CD14-positive monocyte (primary cell): Measurements from ENCODE around the gene ARL16. TPM values are rescaled to one million over a fixed set of nuclear protein-coding genes. Genes with fewer than 3 reads are reported as not detected.

Experiments used
- DNase-seq, 3 donors: peaks; one replicate each; pipeline ENCODE4 v3.0.0-alpha.2; 2011 to 2022
- H2AFZ ChIP-seq: 2 replicates; pipeline ENCODE4 v1.6.0; 2012; ENCODE audit warnings: mild to moderate bottlenecking, low read depth, low read length, inconsistent platforms; ENCODE audit not compliant: insufficient read depth, poor library complexity, severe bottlenecking
- H3K27ac ChIP-seq, 2 donors: 1 replicate in 1 of 2; 2 replicates in 1 of 2; pipeline ENCODE4 v1.5.1; 2012 to 2013; ENCODE audit warnings: low read length in 2 of 2, control low read depth in 1 of 2, inconsistent platforms in 1 of 2, low read depth in 1 of 2, mild to moderate bottlenecking in 1 of 2
- H3K27me3 ChIP-seq, 2 donors: one replicate each; pipeline versions ENCODE4 v1.6.0 to v1.6.1; 2011 to 2013; ENCODE audit warnings: low read length in 2 of 2; ENCODE audit not compliant: control insufficient read depth in 2 of 2, insufficient read depth in 2 of 2
- H3K36me3 ChIP-seq, 2 donors: replicated peaks in 1 of 2; 1 replicate in 1 of 2; 2 replicates in 1 of 2; pipeline versions ENCODE4 v1.5.1 to v1.6.1; 2012 to 2013; ENCODE audit warnings: low read length in 2 of 2, control low read depth in 1 of 2, inconsistent platforms in 1 of 2, mild to moderate bottlenecking in 1 of 2; ENCODE audit not compliant: insufficient read depth in 2 of 2, control insufficient read depth in 1 of 2
- H3K4me1 ChIP-seq, 2 donors: 1 replicate in 1 of 2; 2 replicates in 1 of 2; pipeline versions ENCODE4 v1.5.1 to v1.6.1; 2012 to 2013; ENCODE audit warnings: low read length in 2 of 2, control low read depth in 1 of 2, inconsistent platforms in 1 of 2, mild to moderate bottlenecking in 1 of 2, moderate library complexity in 1 of 2; ENCODE audit not compliant: insufficient read depth in 2 of 2, control insufficient read depth in 1 of 2
- H3K4me2 ChIP-seq: replicated peaks from 2 replicates; pipeline ENCODE3; 2012; ENCODE audit warnings: low read length, moderate library complexity, mild to moderate bottlenecking; ENCODE audit not compliant: poor library complexity, severe bottlenecking; ENCODE audit errors: extremely low read depth
- H3K4me3 ChIP-seq, 3 experiments: fragments of 200-600 bp in 1 of 3; sonication (generic) in 1 of 3; replicated peaks in 1 of 3; 1 replicate in 2 of 3; 2 replicates in 1 of 3; pipeline ENCODE4 v1.5.1; 2011 to 2013; ENCODE audit warnings: low read length in 3 of 3, mild to moderate bottlenecking in 3 of 3, control low read depth in 2 of 3, low read depth in 2 of 3, inconsistent platforms in 1 of 3, moderate library complexity in 1 of 3
- H3K79me2 ChIP-seq: 2 replicates; pipeline ENCODE4 v1.6.0; 2012; ENCODE audit warnings: mild to moderate bottlenecking, control low read depth, inconsistent platforms, low read length, moderate library complexity; ENCODE audit not compliant: insufficient read depth
- H3K9ac ChIP-seq: 2 replicates; pipeline ENCODE4 v1.6.0; 2017; ENCODE audit warnings: low read length, mild to moderate bottlenecking; ENCODE audit not compliant: insufficient read depth, poor library complexity, severe bottlenecking
- H3K9me3 ChIP-seq, 2 donors: replicated peaks in 1 of 2; 1 replicate in 1 of 2; 2 replicates in 1 of 2; pipeline versions ENCODE4 v1.5.1 to v1.6.1; 2012 to 2013; ENCODE audit warnings: low read length in 2 of 2, control low read depth in 1 of 2; ENCODE audit not compliant: control insufficient read depth in 1 of 2, insufficient read depth in 1 of 2
- H4K20me1 ChIP-seq: 2 replicates; pipeline ENCODE4 v1.6.0; 2012; ENCODE audit warnings: mild to moderate bottlenecking, low read length, control low read depth, moderate library complexity; ENCODE audit not compliant: insufficient read depth
- H3K27ac Mint-ChIP-seq, 7 donors: one replicate each; pipeline ENCODE4 v1.8.0; 2020; ENCODE audit warnings: mild to moderate bottlenecking in 7 of 7, mixed read lengths in 7 of 7, moderate library complexity in 6 of 7, inconsistent platforms in 2 of 7
- H3K27me3 Mint-ChIP-seq, 3 donors: one replicate each; pipeline ENCODE4 v1.8.0; 2021 to 2022; ENCODE audit warnings: low read depth in 3 of 3, mild to moderate bottlenecking in 3 of 3, mixed read lengths in 3 of 3, moderate library complexity in 3 of 3, inconsistent platforms in 1 of 3
- H3K36me3 Mint-ChIP-seq, 2 donors: one replicate each; pipeline ENCODE4 v1.8.0; 2020; ENCODE audit warnings: mixed read lengths in 2 of 2, inconsistent platforms in 1 of 2, mild to moderate bottlenecking in 1 of 2
- H3K4me1 Mint-ChIP-seq: one replicate; pipeline ENCODE4 v1.8.0; 2020; ENCODE audit warnings: mild to moderate bottlenecking, mixed read lengths
- H3K4me3 Mint-ChIP-seq, 2 donors: one replicate each; pipeline ENCODE4 v1.8.0; 2020; ENCODE audit warnings: mild to moderate bottlenecking in 2 of 2, mixed read lengths in 2 of 2, moderate library complexity in 1 of 2
- H3K9me3 Mint-ChIP-seq, 7 donors: one replicate each; pipeline ENCODE4 v1.8.0; 2020 to 2022; ENCODE audit warnings: mixed read lengths in 7 of 7, mild to moderate bottlenecking in 6 of 7, moderate library complexity in 6 of 7, inconsistent platforms in 2 of 7
- WGBS: methylation state at CpG from one replicate; pipeline ENCODE4 v1.1.5; 2013; ENCODE audit warnings: missing lambda C conversion rate; ENCODE audit not compliant: insufficient coverage; 5-methylcytosine and 5-hydroxymethylcytosine counted together
- intact Hi-C, 2 donors: fragments of 100-400 bp; cut with micrococcal nuclease; formaldehyde crosslinking; loops; one replicate each; pipeline versions ENCODE4 v1.15.0 to v1.15.1; 2023
- polyA plus RNA-seq, 3 donors: library from polyadenylated mRNA; depleted of rRNA in 1 of 3; unstranded in 2 of 3; stranded (reverse) in 1 of 3; fragments of 300-500 nt in 2 of 3; fragments of >200 nt in 1 of 3; fragmentation: Illumina TruSeq in 2 of 3; gene quantifications; 1 replicate in 2 of 3; 2 replicates in 1 of 3; pipeline ENCODE4 v1.2.3, GENCODE V29; 2012 to 2021
- TF ChIP-seq, protein P1 (sequence below): fragments of 200-600 bp; IDR thresholded peaks from one replicate; pipeline ENCODE4 v1.8.0; 2022; ENCODE audit warnings: antibody characterized with exemption, mild to moderate bottlenecking

The ARL16 gene
- polyA plus RNA-seq, 3 donors, result 17.6 to 43.0 (median 28.7) TPM

DNA sequence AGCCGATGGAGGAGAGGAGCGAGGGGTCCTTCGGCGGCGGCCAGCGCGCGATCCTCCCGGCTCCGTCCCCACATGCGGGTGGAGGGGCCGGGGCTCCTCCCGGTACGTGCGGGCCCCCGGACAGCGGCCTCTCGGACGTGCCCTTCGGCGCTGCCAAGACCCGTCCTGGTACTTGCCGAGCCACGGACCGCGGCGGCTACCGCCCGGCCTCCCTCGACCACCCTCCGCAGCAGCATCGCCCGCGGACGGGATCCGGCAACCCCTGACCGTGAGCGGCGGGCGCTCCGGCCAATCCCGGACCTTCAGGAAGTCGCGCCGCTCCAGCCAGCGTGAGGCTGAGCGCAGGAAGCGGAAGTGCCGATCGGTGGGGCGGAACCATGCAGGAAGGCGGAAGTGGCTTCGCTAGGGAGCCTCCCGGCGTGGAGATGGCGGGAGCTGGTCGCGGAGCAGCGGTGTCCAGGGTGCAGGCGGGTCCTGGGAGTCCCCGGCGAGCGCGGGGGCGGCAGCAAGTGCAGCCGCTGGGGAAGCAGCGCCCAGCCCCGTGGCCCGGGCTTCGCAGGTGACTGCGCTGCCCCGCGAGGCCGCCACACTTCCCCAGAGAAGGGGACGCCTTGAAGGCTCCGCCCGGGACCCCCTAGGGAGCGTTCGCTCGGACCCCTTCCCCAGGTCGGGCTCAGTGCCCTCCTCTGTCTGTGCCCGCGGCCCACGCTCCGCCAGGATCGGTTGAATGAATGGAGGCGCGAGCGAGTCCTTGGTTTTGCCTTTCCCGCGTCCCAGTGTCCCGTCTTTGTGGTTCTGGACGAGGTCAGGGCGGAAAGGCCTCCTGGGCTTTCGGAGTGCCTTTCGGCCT lies 17.0 kb downstream of the ARL16 start, which contains the start of the genes CCDC137 and OXLD1:
CCDC137 (plus strand) TSS at position 396 of the 850 bp plus-strand sequence; CDS start at position 426, 30 bp downstream.
OXLD1 (minus strand) TSS at position 264 of the 850 bp plus-strand sequence; CDS start at position 236, 28 bp downstream.
- H3K4me1 Mint-ChIP-seq, result peaks cover 24% of the 10 kb centered on the region
- H3K27me3 Mint-ChIP-seq, result peaks cover 0 to 4% (median 0%) of the 10 kb centered on the region in 3 donors
- H3K79me2 ChIP-seq, result peaks cover 53% of the 10 kb centered on the region

DNA sequence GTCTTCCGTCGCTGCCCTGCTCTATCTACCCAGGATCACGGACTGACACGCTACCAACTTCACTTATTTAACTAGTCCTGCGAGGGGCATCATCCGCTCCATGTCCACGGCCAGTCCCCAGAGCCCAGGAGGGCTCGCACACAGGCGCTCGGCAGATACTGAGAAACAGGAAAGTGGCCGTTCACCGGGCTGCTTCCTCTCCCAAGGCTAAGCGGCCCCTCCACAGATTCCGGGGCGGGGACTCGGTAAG lies 17.6 kb downstream of the ARL16 start:
- Histone ChIP-seq H3K36me3 (peaks cover 15 to 36% of the 10 kb centered on the region in 2 donors), H3K9ac (peak overlapping the region; percentile 93), H3K4me1 (peaks cover 24 to 30% of the 10 kb centered on the region in 2 donors), H4K20me1 (no peaks in the 10 kb centered on the region), H3K27me3 (no peaks in the 10 kb centered on the region), H3K27ac (peak overlapping the region; percentile 76 to 89), H3K9me3 (no peaks in the 10 kb centered on the region), H3K4me3 (peak overlapping the region; percentile 63 to 91 (median 75)), H3K79me2 (peaks cover 53% of the 10 kb centered on the region), H2AFZ (peak overlapping the region; percentile 94), H3K4me2 (peak overlapping the region; percentile 86)
- WGBS, result under 1% methylated on average over 16 of the region's 16 CpGs
- no peaks in the 10 kb centered on the region for H3K9me3 Mint-ChIP-seq
- peak overlapping the region; percentile 62 to 97 (median 96) for H3K27ac Mint-ChIP-seq
- peak overlapping the region; percentile 92 to 99 for H3K4me3 Mint-ChIP-seq
- peak; percentile 13 to 32 (median 21) for DNase-seq
- H3K27me3 Mint-ChIP-seq, result peaks cover 0 to 4% (median 0%) of the 10 kb centered on the region in 3 donors
- peaks cover 24% of the 10 kb centered on the region for H3K4me1 Mint-ChIP-seq
- intact Hi-C loops, result loop anchor here (1.0 to 5.0 kb wide), 3 partner anchors 17 to 46 kb away; partner anchors contain the start of genes ARL16 (in 1 of the 2), MRPL12 (in 1 of the 2) and SLC25A10 (in 1 of the 2)
- TF ChIP-seq, protein P1, sequence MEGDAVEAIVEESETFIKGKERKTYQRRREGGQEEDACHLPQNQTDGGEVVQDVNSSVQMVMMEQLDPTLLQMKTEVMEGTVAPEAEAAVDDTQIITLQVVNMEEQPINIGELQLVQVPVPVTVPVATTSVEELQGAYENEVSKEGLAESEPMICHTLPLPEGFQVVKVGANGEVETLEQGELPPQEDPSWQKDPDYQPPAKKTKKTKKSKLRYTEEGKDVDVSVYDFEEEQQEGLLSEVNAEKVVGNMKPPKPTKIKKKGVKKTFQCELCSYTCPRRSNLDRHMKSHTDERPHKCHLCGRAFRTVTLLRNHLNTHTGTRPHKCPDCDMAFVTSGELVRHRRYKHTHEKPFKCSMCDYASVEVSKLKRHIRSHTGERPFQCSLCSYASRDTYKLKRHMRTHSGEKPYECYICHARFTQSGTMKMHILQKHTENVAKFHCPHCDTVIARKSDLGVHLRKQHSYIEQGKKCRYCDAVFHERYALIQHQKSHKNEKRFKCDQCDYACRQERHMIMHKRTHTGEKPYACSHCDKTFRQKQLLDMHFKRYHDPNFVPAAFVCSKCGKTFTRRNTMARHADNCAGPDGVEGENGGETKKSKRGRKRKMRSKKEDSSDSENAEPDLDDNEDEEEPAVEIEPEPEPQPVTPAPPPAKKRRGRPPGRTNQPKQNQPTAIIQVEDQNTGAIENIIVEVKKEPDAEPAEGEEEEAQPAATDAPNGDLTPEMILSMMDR, result no peak
- H3K36me3 Mint-ChIP-seq, result peaks cover 21 to 45% of the 10 kb centered on the region in 2 donors

More for the DNA sequence above, 17.0 kb downstream of the ARL16 start, which contains the start of the genes CCDC137 and OXLD1:
- Histone ChIP-seq H3K36me3 (peaks cover 21 to 41% of the 10 kb centered on the region in 2 donors), H4K20me1 (no peaks in the 10 kb centered on the region), H3K4me1 (peaks cover 24 to 30% of the 10 kb centered on the region in 2 donors), H3K4me2 (peak within 1 kb of the TSS; percentile 86), H3K4me3 (peak within 1 kb of the TSS; percentile 63 to 91 (median 75)), H3K27ac (peak within 1 kb of the TSS; percentile 76 to 89), H3K9ac (peak within 1 kb of the TSS; percentile 93), H3K9me3 (no peaks in the 10 kb centered on the region), H2AFZ (peak within 1 kb of the TSS; percentile 94), H3K27me3 (no peaks in the 10 kb centered on the region)
- peaks cover 27 to 50% of the 10 kb centered on the region in 2 donors for H3K36me3 Mint-ChIP-seq
- WGBS, result under 1% methylated on average over 95 of the region's 96 CpGs
- H3K4me3 Mint-ChIP-seq, result peak within 1 kb of the TSS; percentile 92 to 99
- peak within 1 kb of the TSS; percentile 75 to 97 (median 96) for H3K27ac Mint-ChIP-seq
- TF ChIP-seq, protein P1, result no peak
- peak; percentile 94 to 96 (median 96) for DNase-seq
- no peaks in the 10 kb centered on the region for H3K9me3 Mint-ChIP-seq
- intact Hi-C loops, result loop anchor here (1.0 to 5.0 kb wide), 3 partner anchors 17 to 46 kb away; partner anchors contain the start of genes ARL16 (in 2 of the 2), MRPL12 (in 1 of the 2) and SLC25A10 (in 1 of the 2)
